SK-N-SH treated with all-trans-retinoic acid at 6 μM for 48 hours (cell line): ENCODE results near the gene DGCR6.
A peak's percentile ranks its signal among the peaks of the same experiment; 100 is the strongest.

Source experiments
- ATAC-seq: fragments of 200-7000 bp; cut with Tn5 transposase; 3 replicates; pipeline ENCODE4 v1.9.1; 2020; ENCODE audit warnings: mild to moderate bottlenecking, moderate library complexity
- BACH2 ChIP-seq: fragments of 250-450 bp; sonication (Bioruptor Pico); IDR thresholded peaks from 2 replicates; pipeline ENCODE4 v1.9.0; 2021; ENCODE audit warnings: mild to moderate bottlenecking, borderline replicate concordance
- CREB5 ChIP-seq: fragments of 250-450 bp; sonication (Bioruptor Pico); IDR thresholded peaks from 2 replicates; pipeline ENCODE4 v1.5.1; 2020; ENCODE audit warnings: low read depth, mild to moderate bottlenecking, moderate library complexity
- CSDC2 ChIP-seq: fragments of 250-450 bp; sonication (Bioruptor Pico); IDR thresholded peaks from 2 replicates; pipeline ENCODE4 v1.5.0; 2020; ENCODE audit warnings: mild to moderate bottlenecking, moderate library complexity
- CSRNP3 ChIP-seq: fragments of 250-450 bp; sonication (Bioruptor Pico); IDR thresholded peaks from 2 replicates; pipeline ENCODE4 v1.5.1; 2021; ENCODE audit warnings: mild to moderate bottlenecking, moderate library complexity
- ESRRG ChIP-seq: fragments of 250-450 bp; sonication (Bioruptor Pico); IDR thresholded peaks from 2 replicates; pipeline ENCODE4 v1.6.1; 2021; ENCODE audit warnings: mild to moderate bottlenecking
- GLIS3 ChIP-seq: fragments of 250-450 bp; sonication (Bioruptor Pico); IDR thresholded peaks from 2 replicates; pipeline ENCODE4 v1.5.0; 2020; ENCODE audit warnings: mild to moderate bottlenecking, moderate library complexity
- ISL1 ChIP-seq: fragments of 250-450 bp; sonication (Bioruptor Pico); IDR thresholded peaks from 2 replicates; pipeline ENCODE4 v2.1.2; 2022; ENCODE audit warnings: mild to moderate bottlenecking, moderate library complexity
- OSR1 ChIP-seq: fragments of 250-450 bp; sonication (Bioruptor Pico); IDR thresholded peaks from 2 replicates; pipeline ENCODE4 v1.8.0; 2022; ENCODE audit warnings: moderate library complexity, mild to moderate bottlenecking, inconsistent platforms
- PATZ1 ChIP-seq: fragments of 250-450 bp; sonication (Bioruptor Pico); IDR thresholded peaks from 2 replicates; pipeline ENCODE4 v1.8.0; 2020; ENCODE audit warnings: mild to moderate bottlenecking, moderate library complexity, borderline replicate concordance
- POU6F1 ChIP-seq: fragments of 250-450 bp; sonication (Bioruptor Pico); IDR thresholded peaks from 2 replicates; pipeline ENCODE4 v1.8.0; 2021; ENCODE audit warnings: low read depth, mild to moderate bottlenecking, moderate library complexity, borderline replicate concordance
- PPARA ChIP-seq: fragments of 250-450 bp; sonication (Bioruptor Pico); IDR thresholded peaks from 2 replicates; pipeline ENCODE4 v1.5.0; 2020; ENCODE audit warnings: mild to moderate bottlenecking, borderline replicate concordance
- RARB ChIP-seq: fragments of 250-450 bp; sonication (Bioruptor Pico); IDR thresholded peaks from 2 replicates; pipeline ENCODE4 v1.8.0; 2021; ENCODE audit warnings: mild to moderate bottlenecking, moderate library complexity
- SNAI2 ChIP-seq: fragments of 250-450 bp; sonication (Bioruptor Pico); IDR thresholded peaks from 2 replicates; pipeline ENCODE4 v1.5.0; 2020; ENCODE audit warnings: mild to moderate bottlenecking, moderate library complexity
- TCF4 ChIP-seq: fragments of 250-450 bp; sonication (Bioruptor Pico); IDR thresholded peaks from 2 replicates; pipeline ENCODE4 v1.8.0; 2021; ENCODE audit warnings: mild to moderate bottlenecking, moderate library complexity, borderline replicate concordance
- TOX ChIP-seq: fragments of 250-450 bp; sonication (Bioruptor Pico); IDR thresholded peaks from 2 replicates; pipeline ENCODE4 v1.8.0; 2021; ENCODE audit warnings: mild to moderate bottlenecking, moderate library complexity, borderline replicate concordance
- TSHZ2 ChIP-seq: fragments of 250-450 bp; sonication (Bioruptor Pico); IDR thresholded peaks from 2 replicates; pipeline ENCODE4 v1.5.0; 2020; ENCODE audit warnings: mild to moderate bottlenecking, moderate library complexity
- ZC3H10 ChIP-seq: fragments of 250-450 bp; sonication (Bioruptor Pico); IDR thresholded peaks from 2 replicates; pipeline ENCODE4 v1.5.1; 2021; ENCODE audit warnings: mild to moderate bottlenecking, moderate library complexity
- ZFP3 ChIP-seq: fragments of 250-450 bp; sonication (Bioruptor Pico); IDR thresholded peaks from 2 replicates; pipeline ENCODE4 v1.5.0; 2020; ENCODE audit warnings: mild to moderate bottlenecking, moderate library complexity
- ZFP30 ChIP-seq: fragments of 450-650 bp; formaldehyde crosslinking; IDR thresholded peaks from 2 replicates; pipeline ENCODE4 v1.5.0; 2022; ENCODE audit warnings: mild to moderate bottlenecking, moderate library complexity
- ZNF565 ChIP-seq: fragments of 450-650 bp; formaldehyde crosslinking; conservative IDR thresholded peaks from 2 replicates; pipeline ENCODE4 v1.5.0; 2020; ENCODE audit warnings: low read depth, mild to moderate bottlenecking, moderate library complexity
- ZNF70 ChIP-seq: fragments of 450-650 bp; formaldehyde crosslinking; IDR thresholded peaks from 2 replicates; pipeline ENCODE4 v1.5.0; 2020; ENCODE audit warnings: mild to moderate bottlenecking, moderate library complexity

Gene DGCR6

GRCh38 chr22:18927573-18927972, 21.5 kb downstream of the DGCR6 start (continued):
- TF ChIP-seq PATZ1 (no peak), ISL1 (CRISPR knock-in tag) (no peak), TOX (CRISPR knock-in tag) (no peak), ZNF70 (CRISPR knock-in tag) (no peak)

- ATAC-seq: peak; percentile 82
- no peak for TF ChIP-seq ZC3H10 (CRISPR knock-in tag)
- TF ChIP-seq OSR1 (CRISPR knock-in tag): no peak
- no peak for TF ChIP-seq POU6F1
- TF ChIP-seq ZFP30 (CRISPR knock-in tag): no peak
- TF ChIP-seq ZNF70 (CRISPR knock-in tag): no peak
- TF ChIP-seq ISL1 (CRISPR knock-in tag): no peak
- TF ChIP-seq SNAI2 (CRISPR knock-in tag): no peak
- no peak for TF ChIP-seq GLIS3
- no peak for TF ChIP-seq ESRRG
- no peak for TF ChIP-seq CSRNP3 (CRISPR knock-in tag)
- no peak for TF ChIP-seq CREB5 (CRISPR knock-in tag)
- TF ChIP-seq RARB (CRISPR knock-in tag): no peak
- TF ChIP-seq TSHZ2 (CRISPR knock-in tag): no peak
- TF ChIP-seq BACH2: no peak
- no peak for TF ChIP-seq PPARA (CRISPR knock-in tag)
These were observed 23.3 kb downstream of the DGCR6 start for GRCh38 chr22:18929459-18929858.

- no peak for ATAC-seq
- TF ChIP-seq ZNF70 (CRISPR knock-in tag) (no peak), TCF4 (CRISPR knock-in tag) (no peak), SNAI2 (CRISPR knock-in tag) (no peak), TOX (CRISPR knock-in tag) (no peak), PATZ1 (no peak), CSDC2 (CRISPR knock-in tag) (no peak), ZFP3 (no peak), CSRNP3 (CRISPR knock-in tag) (no peak), POU6F1 (no peak), ZC3H10 (CRISPR knock-in tag) (no peak), OSR1 (CRISPR knock-in tag) (no peak), ISL1 (CRISPR knock-in tag) (no peak), GLIS3 (no peak), CREB5 (CRISPR knock-in tag) (no peak), ZNF565 (CRISPR knock-in tag) (no peak)
These were observed 26.0 kb downstream of the DGCR6 start for GRCh38 chr22:18931905-18932652.
